HG03342 (cell line): ENCODE data around the gene ADARB2.

Experiments used
- ATAC-seq: cut with Tn5 transposase; IDR thresholded peaks from one replicate; pipeline ENCODE4 v1.9.1; 2021; ENCODE audit warnings: mild to moderate bottlenecking, moderate library complexity; ENCODE audit not compliant: unreplicated experiment

Gene ADARB2

DNA sequence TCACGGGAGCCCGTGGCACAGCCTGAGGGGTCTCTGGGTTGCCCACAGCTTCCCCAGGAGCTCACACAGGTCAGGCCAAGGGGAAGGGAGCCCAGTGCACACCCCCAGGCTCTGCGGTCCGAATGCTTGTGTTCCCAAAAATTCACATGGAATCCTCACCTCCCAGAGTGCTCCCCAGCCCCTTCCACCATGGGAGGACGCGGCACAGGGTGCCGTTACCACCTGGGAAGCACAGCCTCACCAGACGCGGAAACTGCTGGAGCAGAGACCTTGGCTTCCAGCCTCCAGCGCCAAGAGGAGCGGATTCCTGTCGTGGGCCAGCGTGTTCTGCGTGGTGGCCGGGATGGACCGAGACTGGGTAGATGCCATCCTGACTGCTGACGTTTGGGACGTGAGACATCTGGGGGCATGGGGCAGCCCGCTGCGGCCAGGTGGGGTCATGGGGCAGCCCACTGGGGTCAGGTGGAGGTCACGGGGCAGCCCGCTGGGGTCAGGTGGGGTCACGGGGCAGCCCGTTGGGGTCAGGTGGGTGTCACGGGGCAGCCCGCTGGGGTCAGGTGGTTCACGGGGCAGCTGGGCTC is 531.8 kb downstream of the ADARB2 start:
- no peak for ATAC-seq

DNA sequence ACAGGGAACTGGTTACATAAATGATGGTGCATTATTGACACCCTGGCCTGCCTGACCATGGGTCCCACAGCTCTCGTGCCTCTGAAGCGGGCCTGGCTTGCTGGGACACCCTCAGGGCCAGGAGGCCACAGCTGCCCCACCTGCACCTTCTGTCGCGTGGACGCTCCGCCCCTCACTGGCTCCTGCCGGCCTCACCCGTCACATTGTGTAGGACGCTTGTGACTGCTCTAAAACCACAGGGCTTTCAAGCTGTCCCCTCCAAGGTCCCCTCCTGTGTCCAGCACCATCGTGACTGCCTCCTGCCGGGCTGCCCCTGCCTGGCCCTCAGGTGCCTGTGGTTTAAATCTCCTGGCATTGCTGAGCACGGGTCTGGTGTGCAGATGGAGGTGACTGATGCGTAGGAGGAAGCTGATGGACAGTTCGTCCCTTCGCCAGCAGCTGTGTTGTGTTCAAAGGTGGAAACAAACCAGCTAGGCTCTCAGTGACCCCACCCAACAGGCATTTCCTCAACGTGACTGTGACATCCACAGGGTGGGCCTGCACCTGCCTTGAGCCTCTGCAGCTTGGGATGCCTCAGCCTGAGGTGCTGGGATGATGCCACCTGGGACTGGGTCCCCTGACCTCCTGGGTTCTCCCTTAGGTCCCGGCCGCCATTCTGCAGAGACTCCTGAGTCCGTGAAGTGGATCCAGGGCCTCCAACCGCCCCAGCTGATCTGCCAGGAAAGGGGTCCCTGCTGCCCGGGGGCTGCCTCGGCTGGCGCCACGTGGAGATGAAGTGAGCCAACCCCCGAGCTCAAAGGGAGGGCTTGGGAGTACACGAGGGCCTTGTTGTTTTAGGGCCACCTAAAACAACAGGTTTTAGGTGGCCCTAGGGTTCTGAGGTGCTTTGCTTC is 532.6 kb downstream of the ADARB2 start:
- ATAC-seq = no peak

DNA sequence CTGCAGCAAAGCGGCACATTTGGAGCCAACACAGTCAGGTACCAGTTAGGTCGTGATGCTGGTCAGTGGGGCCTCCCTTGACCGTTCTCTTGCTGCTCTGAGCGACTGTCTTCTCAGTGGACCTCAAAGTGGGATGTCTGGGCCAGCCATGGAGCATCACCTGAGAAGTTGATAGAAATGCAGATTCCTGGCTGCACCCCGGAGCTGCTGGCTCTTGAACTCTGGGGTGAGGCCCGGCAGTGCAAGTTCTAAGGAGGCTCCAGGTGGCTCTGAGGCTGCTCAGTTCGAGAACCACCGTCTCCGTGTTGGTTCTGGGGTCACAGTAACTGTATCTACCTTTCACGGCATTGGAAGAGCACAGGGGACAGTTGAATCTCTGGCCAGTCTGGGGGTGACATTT is 533.6 kb downstream of the ADARB2 start:
- ATAC-seq = no peak

DNA sequence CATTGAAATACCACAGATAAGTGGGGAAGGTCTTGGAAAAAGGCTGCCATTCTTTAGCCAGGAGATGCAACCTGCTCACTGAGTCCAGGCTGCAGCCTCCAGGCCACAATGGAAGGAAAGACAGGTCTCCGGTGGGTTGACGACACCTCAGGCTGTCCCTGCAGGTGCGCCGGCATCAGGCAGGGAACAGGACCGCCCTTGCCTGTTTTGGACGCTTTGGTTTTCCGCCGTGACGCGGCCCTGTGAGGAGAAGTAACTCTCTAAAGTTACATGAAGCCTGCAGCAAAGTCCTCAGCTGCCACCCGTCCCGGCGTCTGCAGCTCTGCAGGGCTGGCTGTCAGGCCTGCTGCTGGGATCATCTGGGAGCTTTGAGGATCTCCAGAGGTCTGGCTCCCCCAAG is 534.1 kb downstream of the ADARB2 start:
- no peak for ATAC-seq

DNA sequence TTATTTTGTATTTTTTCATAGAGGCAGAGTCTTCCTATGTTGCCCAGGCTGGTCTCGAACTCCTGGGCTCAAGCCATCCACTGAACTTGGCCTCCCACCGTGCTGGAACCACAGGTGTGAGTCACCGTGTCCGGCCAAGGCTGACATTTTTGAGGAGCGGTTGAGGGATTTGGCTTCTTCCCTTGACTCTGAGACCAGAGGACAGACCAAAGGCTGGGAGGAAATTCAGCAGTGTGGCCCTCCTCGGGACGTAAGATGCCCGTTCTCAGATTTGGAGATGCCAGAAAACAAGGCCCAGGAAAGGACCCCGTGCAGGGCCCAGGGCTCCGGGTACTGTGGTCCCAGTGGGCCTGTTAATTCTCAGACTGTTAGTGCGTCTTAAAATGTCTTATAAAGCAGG is 535.0 kb downstream of the ADARB2 start:
- ATAC-seq = no peak

DNA sequence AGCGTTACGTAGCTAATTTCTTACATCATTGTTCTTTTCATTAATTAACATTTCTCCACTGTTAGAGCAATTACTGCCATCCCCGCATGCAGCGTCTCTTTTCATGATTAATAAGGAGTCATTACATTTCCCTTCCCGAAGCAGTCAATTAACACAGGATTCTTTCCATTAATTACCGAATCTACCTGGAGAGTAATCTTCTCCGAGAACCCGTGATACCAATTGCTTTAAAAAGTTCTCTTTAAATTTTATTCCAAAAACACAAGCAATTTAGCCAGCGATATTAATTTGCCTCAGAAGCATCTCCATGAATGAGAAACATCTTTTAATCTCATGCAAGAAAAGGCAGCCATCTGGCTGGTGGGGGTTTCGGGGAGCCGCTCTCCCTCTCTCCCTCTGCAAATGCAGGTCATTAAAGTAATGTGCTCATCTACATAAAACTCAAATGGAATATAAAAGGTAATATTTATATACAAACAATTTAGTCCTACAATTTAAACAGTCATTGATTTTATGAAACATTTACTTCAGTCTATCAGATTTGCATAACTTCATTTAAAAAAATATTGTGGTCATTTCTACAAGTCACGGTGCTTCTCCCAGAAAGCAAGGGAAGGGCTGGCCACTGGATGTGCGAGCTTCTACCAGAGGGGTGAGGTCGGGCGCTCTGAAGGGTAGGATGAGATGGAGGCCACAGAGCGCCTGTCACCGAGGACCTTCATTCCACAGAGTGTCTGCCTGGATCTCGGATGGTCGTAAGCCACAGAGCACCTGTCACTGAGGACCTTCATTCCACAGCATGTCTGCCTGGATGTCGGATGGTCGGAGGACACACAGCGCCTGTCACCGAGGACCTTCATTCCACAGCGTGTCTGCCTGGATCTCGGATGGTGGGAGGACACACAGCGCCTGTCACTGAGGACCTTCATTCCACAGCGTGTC is 536.2 kb downstream of the ADARB2 start:
- no peak for ATAC-seq

DNA sequence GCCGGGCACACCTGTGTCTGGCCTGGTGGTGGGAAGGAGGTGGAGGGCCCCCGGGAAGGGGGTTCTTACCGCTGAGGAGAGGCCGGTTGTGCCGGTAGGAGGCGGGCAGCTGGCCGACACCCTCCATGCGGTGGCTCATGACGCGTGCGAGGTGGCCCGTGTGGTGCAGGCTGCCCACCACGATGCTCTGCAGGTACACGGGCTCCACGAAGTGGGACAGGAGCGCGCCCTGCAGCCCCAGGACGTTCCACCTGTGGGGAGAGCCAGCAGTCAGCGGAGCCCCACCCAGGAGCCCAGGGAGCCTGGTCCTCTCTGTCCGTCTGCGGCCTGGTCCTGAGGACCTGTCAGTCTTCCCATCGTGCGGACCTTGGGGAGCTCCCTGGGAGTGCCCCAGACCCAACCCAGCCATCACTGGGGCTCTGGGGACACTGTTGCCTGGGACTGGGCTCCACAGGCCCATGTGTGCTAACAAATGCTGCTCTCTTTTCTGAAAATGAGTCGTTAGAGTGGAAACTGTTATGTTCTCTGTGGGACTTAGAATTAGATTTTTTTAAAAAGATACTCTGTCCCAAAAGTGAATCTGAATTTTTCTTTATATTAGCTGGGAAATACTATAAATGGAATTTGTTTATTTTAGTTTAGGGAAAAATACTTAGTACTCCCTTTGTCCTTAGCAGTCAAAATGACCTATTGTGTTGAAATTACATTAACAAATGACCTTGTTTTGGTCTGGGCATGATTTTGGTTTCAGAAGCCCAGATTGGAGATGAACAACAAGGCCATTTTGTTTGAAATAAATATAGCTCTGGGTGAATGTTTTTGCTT is 537.2 kb downstream of the ADARB2 start:
- ATAC-seq = no peak

DNA sequence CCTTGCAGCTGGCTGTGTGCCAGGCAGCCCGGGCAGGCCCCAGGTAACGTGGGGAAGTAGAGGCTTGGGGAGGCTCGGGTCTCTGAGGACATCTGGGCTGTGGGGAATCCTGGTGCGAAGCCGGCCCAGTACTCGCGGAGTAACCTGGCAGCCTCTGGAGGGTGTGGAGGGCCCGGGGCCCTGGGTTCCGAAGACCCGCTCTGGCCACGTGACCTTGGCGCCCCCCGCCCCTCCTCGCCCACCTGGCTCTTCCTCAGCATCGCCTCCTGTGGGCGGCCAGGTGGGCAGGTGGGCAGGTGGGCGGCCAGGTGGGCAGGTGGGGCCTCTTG is 538.0 kb downstream of the ADARB2 start:
- no peak for ATAC-seq

DNA sequence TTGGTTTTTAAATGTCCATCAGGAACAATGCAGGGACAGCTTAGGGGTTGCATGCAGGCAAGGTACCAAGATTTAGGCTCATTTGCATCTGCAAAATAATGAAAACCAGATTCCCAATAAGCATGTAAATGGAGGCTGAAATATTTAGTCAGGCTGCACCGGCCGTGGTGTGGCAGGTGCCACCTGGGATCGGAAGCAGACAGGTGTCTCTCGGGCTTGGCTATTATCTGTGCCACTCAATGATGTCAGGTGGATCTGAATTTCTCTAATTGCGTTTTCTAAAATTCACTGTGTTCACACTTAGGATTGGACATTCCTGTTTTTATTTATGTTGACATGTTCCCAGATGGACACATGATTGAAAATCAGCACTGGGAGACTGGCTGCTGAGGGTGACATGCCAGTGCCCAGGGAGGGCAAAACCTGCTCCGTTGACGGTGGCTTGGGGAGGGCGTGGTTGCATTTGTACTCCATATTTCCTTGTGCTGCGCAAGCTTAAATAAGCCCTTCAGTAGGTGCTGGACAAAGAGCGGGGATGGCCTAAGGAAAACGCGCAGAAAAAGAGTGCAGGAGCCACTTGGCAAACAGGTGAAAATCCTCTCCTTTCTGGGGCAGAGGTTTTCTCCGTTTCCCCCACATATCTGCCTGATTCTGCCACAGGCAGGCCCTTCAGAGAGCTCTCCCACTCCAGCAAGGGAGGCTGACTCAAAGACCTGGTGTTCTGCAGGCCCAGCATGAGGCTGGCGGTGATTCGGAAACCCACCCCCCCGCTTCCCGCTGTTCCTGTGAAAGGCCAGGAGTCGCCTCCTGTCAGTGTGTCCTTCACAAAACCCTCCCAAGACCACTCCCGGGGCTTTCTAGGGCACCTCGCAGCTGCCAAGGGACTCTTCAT is 538.6 kb downstream of the ADARB2 start:
- ATAC-seq = no peak

DNA sequence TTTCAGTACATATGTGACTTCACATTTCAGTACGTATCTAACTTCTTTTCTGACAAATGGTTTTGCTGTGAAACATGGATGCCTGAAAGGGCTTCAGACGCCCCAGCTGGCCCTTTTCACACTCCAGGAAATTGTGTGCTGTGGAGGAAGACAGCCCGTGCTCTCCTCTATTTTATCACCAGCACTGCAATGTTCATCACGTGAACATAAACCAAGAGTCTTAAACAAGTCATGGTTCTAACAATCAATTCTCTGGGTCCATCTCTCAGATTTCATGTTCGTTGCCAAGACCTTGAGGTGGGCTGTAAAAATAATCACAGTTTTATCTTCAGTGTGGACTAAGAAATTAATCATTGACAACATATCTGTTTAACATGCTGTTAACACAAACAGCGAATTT is 539.9 kb downstream of the ADARB2 start:
- ATAC-seq = no peak

DNA sequence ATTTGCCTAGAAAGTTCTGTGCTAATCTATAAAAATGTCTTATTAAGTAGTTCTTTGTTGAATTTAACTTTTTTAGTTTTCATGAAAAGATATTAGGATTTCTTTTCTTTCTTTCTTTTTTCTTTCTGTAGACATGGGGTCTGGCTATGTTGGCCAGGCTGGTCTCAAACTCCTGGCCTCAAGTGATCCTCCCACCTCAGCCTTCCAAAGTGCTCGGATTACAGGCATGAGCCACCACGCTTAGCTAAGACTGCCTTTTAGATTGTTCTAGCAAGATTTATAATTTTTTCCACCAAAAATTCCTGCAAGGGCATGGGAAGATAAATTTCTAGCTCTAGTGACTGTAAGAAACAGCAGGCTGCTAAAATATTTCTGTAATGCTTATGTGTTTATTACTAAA is 540.7 kb downstream of the ADARB2 start:
- no peak for ATAC-seq

DNA sequence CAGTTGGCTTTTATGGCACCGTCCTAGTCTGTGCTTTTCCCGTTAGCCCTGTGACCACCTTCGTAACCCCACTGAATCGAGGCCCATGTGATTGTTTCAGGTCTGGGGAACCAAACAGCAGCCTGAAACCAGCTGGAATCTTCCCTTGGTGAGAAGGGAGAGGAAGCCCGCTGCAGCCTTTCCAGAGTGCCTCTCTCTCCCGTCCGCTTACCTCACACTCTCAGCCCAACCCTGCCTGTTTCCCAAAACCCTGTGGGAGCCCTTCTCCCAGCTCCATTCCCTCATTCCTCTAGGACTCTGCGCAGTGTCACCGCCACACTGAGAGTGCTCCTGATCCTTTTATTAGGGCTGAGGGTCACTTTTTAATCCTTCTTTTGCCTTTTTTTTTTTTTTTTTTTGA is 541.5 kb downstream of the ADARB2 start:
- no peak for ATAC-seq

DNA sequence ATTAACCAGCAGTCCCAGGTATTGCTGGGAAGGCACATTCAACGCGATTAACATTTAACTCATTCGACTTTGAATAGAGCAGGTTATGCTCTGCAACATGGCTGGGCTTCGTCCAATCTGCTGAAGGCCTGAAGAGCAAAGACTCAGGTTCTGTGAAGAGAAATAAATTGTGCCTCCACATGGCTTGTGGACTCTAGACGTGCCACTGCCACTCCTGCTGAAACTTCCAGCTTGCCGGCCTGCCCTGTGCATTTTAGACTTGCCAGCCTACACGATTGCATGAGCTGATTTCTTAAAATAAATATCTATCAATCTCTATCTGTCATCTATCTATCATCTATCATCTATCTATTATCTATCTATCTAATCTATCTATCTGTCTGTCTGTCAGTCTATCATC is 543.2 kb downstream of the ADARB2 start:
- ATAC-seq = no peak

DNA sequence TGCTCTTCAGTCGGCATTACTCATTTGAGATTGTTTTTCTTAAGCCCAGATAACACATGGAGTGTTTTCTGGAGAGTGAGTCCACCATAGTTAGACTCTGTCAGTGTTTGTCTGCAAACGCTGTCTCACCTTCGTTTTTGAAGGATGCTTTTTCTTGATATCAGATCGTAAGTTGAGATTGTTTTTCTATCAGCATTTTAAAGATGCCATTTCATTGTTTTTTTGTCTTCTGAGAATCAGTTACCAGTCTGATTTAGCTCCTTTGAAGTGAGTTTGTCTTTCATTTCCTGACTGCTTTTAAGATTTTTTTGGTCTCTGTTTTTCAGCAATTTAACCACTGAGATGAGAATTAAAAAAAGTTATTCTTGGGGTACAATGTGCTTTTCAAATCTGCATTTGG is 543.8 kb downstream of the ADARB2 start:
- no peak for ATAC-seq

DNA sequence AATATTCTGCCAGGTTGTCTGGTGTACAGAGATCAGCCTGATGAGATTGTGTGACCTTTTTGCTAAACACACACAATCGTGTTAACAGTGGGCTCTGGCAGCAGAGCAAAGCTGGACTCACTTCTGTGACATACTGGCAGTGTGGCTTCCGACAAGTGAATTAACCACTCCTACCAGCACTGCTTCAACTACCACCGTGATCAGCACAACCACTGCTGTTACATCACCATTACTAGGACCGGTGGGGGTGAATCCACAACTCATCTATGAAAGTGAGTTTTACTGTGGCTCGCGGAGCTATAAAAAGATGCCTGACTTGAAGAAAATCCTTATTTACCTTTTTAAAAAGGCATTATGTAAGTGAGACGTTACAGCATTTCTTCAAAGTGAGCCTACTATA is 545.6 kb downstream of the ADARB2 start:
- no peak for ATAC-seq

DNA sequence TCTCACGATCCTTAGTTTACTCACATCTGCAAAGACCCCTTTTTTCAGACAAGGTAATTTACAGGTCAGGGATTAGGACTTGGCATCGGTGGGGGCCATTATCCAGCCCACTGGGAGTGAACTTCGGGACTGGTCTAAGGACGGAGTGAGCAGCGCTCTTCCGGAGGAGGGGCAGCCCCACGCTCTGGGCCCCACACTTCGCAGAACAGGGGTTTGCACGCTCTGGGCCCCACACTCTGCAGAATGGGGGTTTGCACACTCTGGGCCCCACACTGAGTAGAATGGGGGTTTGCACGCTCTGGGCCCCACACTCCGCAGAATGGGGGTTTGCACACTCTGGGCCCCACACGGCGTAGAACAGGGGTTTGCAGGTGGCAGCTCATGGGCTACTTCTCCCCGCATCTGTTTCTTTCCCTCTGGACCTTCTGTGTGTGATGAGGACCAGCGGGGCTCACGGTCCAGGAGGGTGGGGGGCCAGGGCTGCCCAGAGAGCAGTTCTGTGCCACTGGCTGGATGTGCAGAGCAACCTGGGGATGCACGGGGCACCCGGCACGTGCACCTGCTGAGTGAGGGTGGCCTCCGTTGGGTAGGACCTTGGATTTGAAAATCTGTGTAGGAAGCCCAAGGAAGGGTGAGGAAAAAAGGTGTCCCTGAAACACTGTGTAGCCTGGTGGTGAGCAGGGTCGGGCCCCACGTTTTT is 546.4 kb downstream of the ADARB2 start:
- no peak for ATAC-seq

DNA sequence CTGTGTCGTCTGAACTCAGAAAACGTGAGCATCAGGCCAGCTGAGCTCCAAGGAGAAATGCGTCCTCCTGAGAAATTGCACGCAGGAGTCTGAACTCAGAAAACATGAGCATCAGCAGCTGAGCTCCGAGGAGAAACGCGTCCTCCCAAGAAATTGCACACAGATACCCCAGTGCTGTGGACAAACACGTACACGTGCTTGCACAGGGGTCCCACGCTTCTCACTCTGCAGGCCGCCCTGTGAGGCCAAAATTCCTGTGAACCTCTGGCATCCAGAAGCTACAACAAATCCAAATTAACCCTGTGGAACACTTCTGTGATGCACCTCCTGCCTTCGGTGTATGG is 547.3 kb downstream of the ADARB2 start:
- ATAC-seq = no peak

DNA sequence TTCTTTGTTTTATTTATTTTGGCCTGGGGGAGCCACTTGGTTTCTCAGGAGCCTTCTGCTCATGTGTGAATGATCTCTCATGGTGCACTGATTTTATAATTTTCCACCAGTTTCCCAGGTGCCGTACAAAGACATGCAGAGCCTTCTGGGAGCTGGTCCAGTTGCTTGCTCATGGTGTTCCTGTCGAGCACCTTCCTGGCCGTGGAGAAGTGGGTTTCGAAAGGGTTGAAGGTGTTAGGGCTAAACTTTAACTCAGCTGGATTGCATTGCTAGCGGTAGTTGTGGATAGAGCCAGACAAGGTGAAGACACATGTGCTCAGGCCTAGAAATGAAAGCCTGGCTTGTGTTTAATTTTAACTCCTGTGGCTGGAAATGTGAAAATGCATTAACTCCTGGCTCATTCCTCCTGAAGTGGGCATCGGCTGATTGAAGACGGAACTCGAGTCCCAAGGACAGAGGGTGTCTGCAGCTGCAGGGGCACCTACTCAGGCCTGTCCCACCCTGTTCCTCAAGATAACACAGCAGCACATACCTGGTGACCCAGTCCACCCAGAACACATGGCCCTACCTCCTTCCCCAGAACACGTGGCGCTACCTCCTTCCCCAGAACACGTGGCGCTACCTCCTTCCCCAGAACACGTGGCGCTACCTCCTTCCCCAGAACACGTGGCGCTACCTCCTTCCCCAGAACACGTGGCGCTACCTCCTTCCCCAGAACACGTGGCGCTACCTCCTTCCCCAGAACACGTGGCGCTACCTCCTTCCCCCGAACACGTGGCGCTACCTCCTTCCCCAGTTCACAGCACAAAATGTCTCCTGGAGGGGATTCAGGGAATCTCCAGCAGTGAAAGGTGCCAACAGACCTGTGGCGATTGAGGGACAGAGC is 547.9 kb downstream of the ADARB2 start:
- no peak for ATAC-seq
